ENCODE data around the gene ITGB3.

GRCh38 chr17:47276444-47276843 lies 22.8 kb downstream of the ITGB3 start:
- TF ChIP-seq CTCF (IDR thresholded peaks at IDR 0.05) (no peak), POLR2A (IDR thresholded peaks at IDR 0.05) (no peak)
